Hematopoietic multipotent progenitor cell treated with erythropoietin and hydrocortisone succinate and interleukin-3 and kit ligand, for 15 days (in vitro differentiated cells): ENCODE data around the gene IFI44.

Experiments
- DNase-seq: peaks from one replicate; pipeline ENCODE4 v3.0.0-alpha.2; 2015; ENCODE audit warnings: low spot score

Gene IFI44

GRCh38 chr1:78649628-78650027, at the start of gene IFI44:
TSS of gene IFI44 (plus strand) at chr1:78649831. CDS start at chr1:78650196, 365 bp downstream.
- peak; percentile 30 for DNase-seq

- DNase-seq = no peak
Observed at GRCh38 chr1:78601068-78601467, 48.6 kb upstream of the IFI44 start.

- DNase-seq = no peak
Observed at GRCh38 chr1:78603206-78603605, 46.4 kb upstream of the IFI44 start.

GRCh38 chr1:78604643-78605042, 45.0 kb upstream of the IFI44 start:
- no peak for DNase-seq

GRCh38 chr1:78606274-78606673, 43.4 kb upstream of the IFI44 start:
- no peak for DNase-seq

- no peak for DNase-seq
Observed at GRCh38 chr1:78607334-78607927, 42.2 kb upstream of the IFI44 start.

- DNase-seq = no peak
Observed at GRCh38 chr1:78607944-78608343, 41.7 kb upstream of the IFI44 start.

- peak; percentile 59 for DNase-seq
Observed at GRCh38 chr1:78617615-78618026, 32.0 kb upstream of the IFI44 start.

- DNase-seq = no peak
Observed at GRCh38 chr1:78619032-78619431, 30.6 kb upstream of the IFI44 start.

- no peak for DNase-seq
Observed at GRCh38 chr1:78619446-78619802, 30.2 kb upstream of the IFI44 start.

- DNase-seq = no peak
Observed at GRCh38 chr1:78619803-78620579, 29.6 kb upstream of the IFI44 start, which contains the start of gene IFI44L. TSS of gene IFI44L (plus strand) at chr1:78620448. CDS start at chr1:78627916, 7,468 bp downstream.

GRCh38 chr1:78620666-78621065, 29.0 kb upstream of the IFI44 start:
- no peak for DNase-seq

- no peak for DNase-seq
Observed at GRCh38 chr1:78622548-78622947, 27.1 kb upstream of the IFI44 start.

GRCh38 chr1:78624035-78624434, 25.6 kb upstream of the IFI44 start:
- DNase-seq = no peak

GRCh38 chr1:78627321-78627720, 22.3 kb upstream of the IFI44 start:
- DNase-seq = no peak

- DNase-seq = no peak
Observed at GRCh38 chr1:78630600-78630999, 19.0 kb upstream of the IFI44 start.

- DNase-seq = no peak
Observed at GRCh38 chr1:78633209-78633608, 16.4 kb upstream of the IFI44 start.

GRCh38 chr1:78640462-78640861, 9.2 kb upstream of the IFI44 start:
- DNase-seq = no peak

- DNase-seq = no peak
Observed at GRCh38 chr1:78641558-78641957, 8.1 kb upstream of the IFI44 start.

- DNase-seq = no peak
Observed at GRCh38 chr1:78645723-78646122, 3.9 kb upstream of the IFI44 start.

- DNase-seq = no peak
Observed at GRCh38 chr1:78647238-78647637, 2.4 kb upstream of the IFI44 start.

- no peak for DNase-seq
Observed at GRCh38 chr1:78650114-78650660, 556 bp downstream of the IFI44 start.

GRCh38 chr1:78651241-78651640, 1.6 kb downstream of the IFI44 start:
- DNase-seq = no peak
